Gastrocnemius medialis (tissue), 4 donors: ENCODE measurements around the gene LSG1.

ENCODE experiments used
- CTCF ChIP-seq, 5 experiments: fragments of 450-650 bp in 3 of 5; fragments of 200-600 bp in 2 of 5; sonication (generic) in 2 of 5; IDR thresholded peaks in 4 of 5; conservative IDR thresholded peaks in 1 of 5; 1 replicate in 4 of 5; 2 replicates in 1 of 5; pipeline ENCODE4 v1.5.1; 2016 to 2019; ENCODE audit warnings: antibody characterized with exemption in 5 of 5, mild to moderate bottlenecking in 3 of 5, moderate library complexity in 3 of 5
- POLR2A ChIP-seq, 2 donors: fragments of 450-650 bp; IDR thresholded peaks; one replicate each; pipeline ENCODE4 v1.6.1; 2017; ENCODE audit warnings: antibody characterized with exemption in 2 of 2, mild to moderate bottlenecking in 2 of 2, moderate library complexity in 2 of 2

- TF ChIP-seq POLR2A (IDR thresholded peaks at IDR 0.05) (no peak), CTCF (IDR thresholded peaks at IDR 0.05 in 4 of 5, conservative IDR thresholded peaks at IDR 0.05 in 1 of 5) (no peak)
These were observed 67.2 kb downstream of the LSG1 start for GRCh38 chr3:194604837-194605236.
